Thoracic aorta endothelial cell (primary cell): ENCODE measurements around the gene RNF175. TPM values are rescaled to one million over a fixed set of nuclear protein-coding genes. Genes with fewer than 3 reads are reported as not detected.

Experiments used
- total RNA-seq: library from RNA; depleted of rRNA; stranded (reverse); fragments of >200 nt; gene quantifications from 2 replicates; pipeline ENCODE4 v1.2.3, GENCODE V29; 2012

The RNF175 gene
- not detected in 2 replicates for total RNA-seq

DNA sequence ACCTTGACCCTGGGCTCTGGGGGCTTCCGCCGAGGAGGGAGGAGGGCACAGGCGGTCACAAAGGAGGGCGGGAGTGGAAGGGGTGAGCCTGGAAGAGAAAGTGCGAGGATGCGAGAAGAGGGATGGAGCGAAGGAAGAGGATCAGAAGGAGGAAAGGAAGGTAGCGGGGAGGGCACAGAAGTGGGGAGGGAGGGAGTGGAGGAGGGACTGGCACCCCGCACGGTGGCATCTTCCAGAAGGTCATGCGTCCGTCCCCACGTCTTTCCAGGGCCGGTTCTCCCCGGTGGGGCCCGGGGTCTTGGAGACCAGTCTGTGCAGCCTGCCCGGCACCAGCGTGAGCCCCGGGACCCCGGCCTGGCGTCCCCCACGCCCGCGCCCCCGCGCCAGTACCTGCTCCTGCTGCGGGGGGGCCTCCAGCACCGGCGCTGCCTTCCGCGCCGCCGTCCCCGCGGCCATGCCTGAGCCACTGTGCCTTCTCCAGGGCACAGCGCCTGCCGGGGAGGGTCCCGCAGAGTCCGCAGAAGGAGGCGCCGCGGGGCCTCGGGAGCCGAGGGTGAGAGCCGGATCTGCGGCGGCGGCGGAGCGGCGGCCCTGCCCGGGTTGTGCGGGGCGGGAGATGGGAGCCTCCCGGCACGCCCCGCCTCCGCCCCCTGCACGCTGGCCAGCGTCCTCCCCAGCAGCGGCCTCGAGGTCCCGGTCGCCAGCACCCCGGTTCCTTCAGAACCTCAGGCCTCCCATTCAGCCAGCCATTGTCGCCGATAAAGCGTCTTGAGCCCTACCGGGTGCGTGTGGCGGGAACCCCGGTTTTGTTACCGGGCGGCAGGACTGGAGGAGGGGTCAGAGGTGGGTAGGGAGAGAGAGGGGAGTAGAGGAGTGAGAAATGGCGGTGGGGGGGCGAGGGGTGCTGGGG lies at the start of gene RNF175:
Gene RNF175, minus strand, starts transcription at position 618 of the 910 bp plus-strand sequence. Its CDS starts 162 bp downstream, at position 456.

DNA sequence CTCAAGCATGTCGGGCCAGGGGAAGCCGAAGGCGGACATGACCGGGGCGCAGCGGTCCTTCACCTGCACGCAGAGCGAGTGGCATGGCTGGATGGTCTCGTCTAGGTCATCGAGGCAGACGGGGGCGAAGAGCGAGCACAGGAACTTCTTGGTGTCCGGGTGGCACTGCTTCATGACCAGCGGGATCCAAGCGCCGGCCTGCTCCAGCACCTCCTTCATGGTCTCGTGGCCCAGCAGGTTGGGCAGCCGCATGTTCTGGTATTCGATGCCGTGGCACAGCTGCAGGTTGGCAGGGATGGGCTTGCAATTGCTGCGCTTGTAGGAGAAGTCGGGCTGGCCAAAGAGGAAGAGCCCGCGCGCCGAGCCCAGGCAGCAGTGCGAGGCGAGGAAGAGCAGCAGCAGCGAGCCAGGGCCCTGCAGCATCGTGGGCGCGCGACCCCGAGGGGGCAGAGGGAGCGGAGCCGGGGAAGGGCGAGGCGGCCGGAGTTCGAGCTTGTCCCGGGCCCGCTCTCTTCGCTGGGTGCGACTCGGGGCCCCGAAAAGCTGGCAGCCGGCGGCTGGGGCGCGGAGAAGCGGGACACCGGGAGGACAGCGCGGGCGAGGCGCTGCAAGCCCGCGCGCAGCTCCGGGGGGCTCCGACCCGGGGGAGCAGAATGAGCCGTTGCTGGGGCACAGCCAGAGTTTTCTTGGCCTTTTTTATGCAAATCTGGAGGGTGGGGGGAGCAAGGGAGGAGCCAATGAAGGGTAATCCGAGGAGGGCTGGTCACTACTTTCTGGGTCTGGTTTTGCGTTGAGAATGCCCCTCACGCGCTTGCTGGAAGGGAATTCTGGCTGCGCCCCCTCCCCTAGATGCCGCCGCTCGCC lies 28.8 kb upstream of the RNF175 start, which contains the start of gene SFRP2:
Gene SFRP2, minus strand, starts transcription at position 671 of the 864 bp plus-strand sequence. Its CDS starts 248 bp downstream, at position 423.

DNA sequence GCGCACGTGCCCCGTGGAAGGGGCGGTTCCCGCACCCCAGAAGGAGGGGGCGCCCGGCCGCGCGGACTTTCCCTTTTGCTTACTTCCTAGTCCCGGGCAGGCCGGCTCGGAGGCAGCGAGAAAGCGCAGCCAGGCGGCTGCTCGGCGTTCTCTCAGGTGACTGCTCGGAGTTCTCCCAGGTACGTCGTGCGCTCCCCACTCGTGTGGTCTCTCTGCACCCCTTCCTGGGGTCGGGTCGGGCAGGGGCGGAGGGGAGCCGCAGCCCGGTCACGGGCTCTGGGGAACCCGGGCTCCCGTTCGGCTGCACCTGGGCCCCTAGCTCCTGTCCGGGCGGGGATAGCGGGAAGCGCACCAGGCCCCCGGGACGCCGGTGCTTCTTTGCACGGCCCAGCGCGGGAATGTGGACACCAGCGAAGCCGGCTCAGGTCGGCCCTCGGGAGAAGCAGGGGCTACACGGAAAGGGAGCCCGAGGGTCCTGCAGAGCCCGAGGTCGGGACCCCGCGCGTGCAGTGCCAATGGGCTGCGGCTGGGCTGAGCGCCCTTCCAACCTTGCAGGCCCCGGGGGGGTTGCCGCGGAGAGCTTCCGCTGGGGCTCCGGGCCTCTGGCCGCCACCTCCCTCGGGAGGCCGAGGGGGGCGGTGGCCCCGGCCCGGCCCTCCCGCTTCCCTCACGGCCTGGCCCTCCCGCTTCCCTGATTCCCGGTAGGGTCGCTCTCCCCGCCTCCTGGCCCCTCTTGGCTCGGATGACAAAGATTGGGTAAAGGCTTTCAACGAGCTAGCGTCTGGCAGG lies 75.4 kb downstream of the RNF175 start, which contains the start of gene TLR2:
Gene TLR2, plus strand, starts transcription at position 99 of the 789 bp plus-strand sequence. CDS start 18,628 bp downstream, outside the sequence.

Other genes with a start within 250 kb of the RNF175 start
- gene TLR2, start 75.7 kb downstream of the RNF175 start, total RNA-seq: under 0.01 and 0.14 TPM in 2 replicates
- not detected in 2 replicates for gene SFRP2, start 29.1 kb upstream of the RNF175 start, total RNA-seq